ENCODE data around the gene NUP93. TPM values are rescaled to one million over a fixed set of nuclear protein-coding genes. Genes with fewer than 3 reads are reported as not detected.
A peak's percentile ranks its signal among the peaks of the same experiment; 100 is the strongest.
"Not testable (repeated sequence)": the region's sequence is repeated elsewhere in the genome, so short reads cannot be mapped to it uniquely, and the experiment has no call there.

Gene NUP93
- polyA plus RNA-seq, 1 of the 3 experiments (the other 2 are of a cell fraction): 43.1 TPM

- CTCF ChIA-PET: interaction anchor here (1.2 kb wide), 1 partner anchor 141 kb away, joined by 3 read pairs; no protein-coding TSS in a partner anchor
- 98% methylated on average over 5 of the region's 5 CpGs for WGBS (ENCODE audit: low lambda C conversion rate)
- H3K9me3 ChIP-seq; H3K4me3 ChIP-seq (ENCODE audit: low read depth in 2 of 2, low read length in 1 of 2); H3K9ac ChIP-seq; H3K27me3 ChIP-seq (ENCODE audit: insufficient read depth); H3K4me2 ChIP-seq; H3K9me2 ChIP-seq; POLR2A ChIA-PET; H3K27ac ChIP-seq (ENCODE audit: low read depth in 2 of 2, low read length in 1 of 2); H4K20me1 ChIP-seq (ENCODE audit: insufficient read depth); H3K79me2 ChIP-seq (ENCODE audit: insufficient read depth); H3K36me3 ChIP-seq (replicated peaks in 1 of 2; ENCODE audit: control insufficient read depth in 1 of 2, insufficient read depth in 2 of 2, low read length in 1 of 2); DNase-seq; H2AFZ ChIP-seq (ENCODE audit: low read depth): not testable (repeated sequence)
- peaks cover 20% of the 10 kb centered on the region for H3F3A ChIP-seq (replicated peaks; ENCODE audit: insufficient read depth)
- peaks cover 6 to 24% of the 10 kb centered on the region in 2 experiments for H3K4me1 ChIP-seq (ENCODE audit: control insufficient read depth in 1 of 2, insufficient read depth in 2 of 2, low read depth in 1 of 2, low read length in 1 of 2)
Observed at GRCh38 chr16:56811602-56812001, 81.7 kb downstream of the NUP93 start.

- no peaks in the 10 kb centered on the region for H3K27me3 ChIP-seq (ENCODE audit: insufficient read depth)
- DNase-seq: no peak
- H3K27ac ChIP-seq (ENCODE audit: low read depth in 2 of 2, low read length in 1 of 2): peak overlapping the region in 1 of 2 experiments; percentile 31; a peak in 1 of 4 replicates
- TF ChIP-seq PBX3 (IDR thresholded peaks at IDR 0.05) (no peak), RFX5 (IDR thresholded peaks at IDR 0.05; ENCODE audit: low read length) (no peak), REST (IDR thresholded peaks at IDR 0.05; ENCODE audit: low read depth, low read length) (no peak), TCF12 (IDR thresholded peaks at IDR 0.05) (no peak)
- H3K9ac ChIP-seq: no peak overlapping the region
- ChIA-PET POLR2A (no interaction called here), CTCF (interaction anchor here (1.2 to 3.4 kb wide), 2 partner anchors 23 to 139 kb away, joined by 3 to 12 read pairs; no protein-coding TSS in a partner anchor)
- peaks cover 6 to 18% of the 10 kb centered on the region in 2 experiments; a peak in 3 of 4 replicates for H3K4me1 ChIP-seq (ENCODE audit: control insufficient read depth in 1 of 2, insufficient read depth in 2 of 2, low read depth in 1 of 2, low read length in 1 of 2)
- no peaks in the 10 kb centered on the region for H4K20me1 ChIP-seq (ENCODE audit: insufficient read depth)
- H3K4me2 ChIP-seq: peak overlapping the region; percentile 5; the same call in 1 of the 2 replicates
- peaks cover 0 to 4% of the 10 kb centered on the region in 2 experiments for H3K36me3 ChIP-seq (replicated peaks in 1 of 2; ENCODE audit: control insufficient read depth in 1 of 2, insufficient read depth in 2 of 2, low read length in 1 of 2)
- H2AFZ ChIP-seq (ENCODE audit: low read depth): no peak overlapping the region
- H3K79me2 ChIP-seq (ENCODE audit: insufficient read depth): no peaks in the 10 kb centered on the region; the same call in 1 of the 2 replicates
- H3F3A ChIP-seq (replicated peaks; ENCODE audit: insufficient read depth): peaks cover 10% of the 10 kb centered on the region
- H3K9me2 ChIP-seq: no peaks in the 10 kb centered on the region
- no peak overlapping the region for H3K4me3 ChIP-seq (ENCODE audit: low read depth in 2 of 2, low read length in 1 of 2)
- no peaks in the 10 kb centered on the region for H3K9me3 ChIP-seq
Observed at GRCh38 chr16:56812884-56813283, 83.0 kb downstream of the NUP93 start.
